SKM-1 treated with dmso at 0.1 percent for 144 hours (cell line): ENCODE results near the gene CEP164.
"Not testable (repeated sequence)": the region's sequence is repeated elsewhere in the genome, so short reads cannot be mapped to it uniquely, and the experiment has no call there.

Experiments
- DNase-seq: peaks from one replicate; lab custom pipeline; 2025; ENCODE audit not compliant: unreplicated experiment; lab: John Stamatoyannopoulos, UW

The CEP164 gene

GRCh38 chr11:117303646-117304315, 23.9 kb upstream of the CEP164 start:
- DNase-seq = no peak

DNA sequence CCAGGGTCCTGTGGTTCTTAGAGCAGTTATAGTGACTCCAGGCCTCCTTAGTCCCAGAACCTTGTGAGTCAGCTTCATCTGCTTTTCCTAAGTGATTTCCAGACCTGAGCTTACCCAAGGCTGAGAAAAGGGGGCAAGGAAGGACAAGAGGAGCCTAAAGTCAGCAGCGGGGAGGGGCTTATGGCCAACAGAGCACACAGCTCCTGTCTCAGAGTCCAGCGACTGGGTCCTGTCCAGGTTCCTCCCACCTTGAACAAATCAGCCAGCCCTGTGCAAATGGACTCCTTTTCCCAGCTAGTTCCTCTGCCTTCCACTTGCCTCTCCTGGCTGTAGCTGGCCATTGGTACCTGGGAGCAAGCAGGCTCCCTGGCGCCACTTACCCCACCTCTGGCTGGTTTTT, 22.5 kb upstream of the CEP164 start:
- no peak for DNase-seq

- DNase-seq = no peak
These were observed 18.3 kb upstream of the CEP164 start for GRCh38 chr11:117309310-117309709.

- peak; percentile 86 for DNase-seq
These were observed 14.6 kb upstream of the CEP164 start for GRCh38 chr11:117313091-117313490.

GRCh38 chr11:117313828-117314768, 13.6 kb upstream of the CEP164 start:
- no peak for DNase-seq

GRCh38 chr11:117314840-117315239, 12.8 kb upstream of the CEP164 start:
- peak; percentile 25 for DNase-seq

DNA sequence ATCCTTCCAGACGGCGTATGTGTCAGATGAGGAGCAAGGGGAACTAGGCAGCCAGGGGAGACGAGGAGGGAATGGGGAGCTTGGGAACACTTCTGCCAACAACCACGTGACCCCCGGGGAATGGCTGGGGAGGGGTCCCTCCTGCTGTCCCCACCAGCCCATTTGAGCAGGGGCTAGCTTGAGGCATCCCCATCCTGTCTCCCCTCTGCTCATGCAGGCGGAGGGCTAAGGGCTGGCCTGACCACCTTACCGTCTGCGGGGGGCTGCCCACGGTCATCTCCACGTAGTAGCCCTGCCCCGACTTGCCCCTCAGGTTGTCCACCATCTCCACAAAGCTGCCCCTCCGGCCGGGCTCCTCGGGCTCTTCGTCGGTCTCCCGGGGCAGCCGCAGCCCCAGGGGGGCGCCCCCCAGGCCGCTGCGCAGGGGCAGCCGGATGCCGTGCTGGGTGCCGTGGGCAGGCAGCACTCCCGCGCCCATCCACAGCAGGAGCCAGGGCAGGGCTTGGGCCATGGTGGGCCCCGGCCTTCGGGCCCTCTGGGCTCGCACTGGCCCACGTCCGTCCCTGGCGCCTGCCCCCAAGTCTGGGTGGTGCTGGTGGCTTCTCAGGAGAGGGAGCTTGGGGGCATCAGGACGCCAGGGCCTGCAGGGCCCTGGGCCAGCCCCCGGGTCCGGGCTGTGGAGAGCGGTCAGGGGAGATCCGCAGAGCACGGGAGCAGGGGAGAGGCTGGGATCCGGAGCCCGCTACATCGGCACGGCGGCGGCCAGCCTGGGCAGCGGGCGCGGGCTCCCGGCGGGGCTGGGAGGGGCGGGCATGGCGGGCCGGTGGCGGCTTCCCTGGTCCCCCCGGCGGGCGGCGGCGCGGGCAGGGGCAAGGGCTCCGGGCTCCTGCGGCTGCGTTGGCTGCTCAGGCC, 12.1 kb upstream of the CEP164 start:
- DNase-seq = no peak

DNA sequence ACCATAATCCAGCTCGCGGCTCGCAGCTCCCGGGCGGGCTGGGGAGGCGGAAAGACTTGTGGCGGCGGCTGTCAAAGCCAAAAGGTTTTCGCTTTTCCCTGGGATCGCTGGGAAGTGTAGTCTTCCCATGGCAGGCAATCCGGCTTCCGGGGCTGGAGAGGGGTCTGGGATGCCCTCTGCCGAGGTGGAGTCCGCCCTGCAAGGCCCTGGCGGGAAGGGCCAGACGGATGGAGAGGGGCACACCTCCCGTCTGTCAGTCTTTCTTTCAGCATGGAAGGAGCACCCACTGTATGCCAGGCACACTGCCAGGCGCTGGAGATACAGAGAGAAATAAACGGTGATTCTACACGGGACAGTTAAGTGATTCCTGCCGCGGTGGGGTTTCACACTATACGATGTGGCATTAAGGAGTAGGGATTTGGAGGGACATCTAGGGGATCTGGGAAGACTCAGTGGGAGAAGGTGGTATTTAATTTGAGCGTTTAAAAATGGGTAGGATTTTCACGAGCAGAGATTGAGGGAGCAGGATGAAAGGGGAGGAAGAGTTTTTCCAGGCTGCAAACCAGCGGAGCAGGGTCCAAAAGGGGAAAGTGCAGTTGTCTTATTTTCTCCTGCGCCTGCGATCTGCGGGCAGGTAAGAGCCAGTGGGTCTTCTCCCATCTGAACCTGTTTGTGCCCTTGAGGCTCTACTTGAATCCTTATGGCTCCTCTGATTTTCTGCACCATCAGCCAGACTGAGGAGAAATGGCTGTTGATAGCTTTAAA, 11.3 kb upstream of the CEP164 start, which contains the start of gene BACE1:
TSS of gene BACE1 (minus strand) at position 60 of the 765 bp plus-strand sequence. CDS start 461 bp downstream, outside the sequence.
- peak; percentile 41 for DNase-seq

- DNase-seq = no peak
These were observed 8.9 kb upstream of the CEP164 start for GRCh38 chr11:117318738-117319137.

GRCh38 chr11:117319214-117319840, 8.3 kb upstream of the CEP164 start:
- no peak for DNase-seq

- not testable (repeated sequence) for DNase-seq
These were observed 443 bp upstream of the CEP164 start for GRCh38 chr11:117327255-117327566.

DNA sequence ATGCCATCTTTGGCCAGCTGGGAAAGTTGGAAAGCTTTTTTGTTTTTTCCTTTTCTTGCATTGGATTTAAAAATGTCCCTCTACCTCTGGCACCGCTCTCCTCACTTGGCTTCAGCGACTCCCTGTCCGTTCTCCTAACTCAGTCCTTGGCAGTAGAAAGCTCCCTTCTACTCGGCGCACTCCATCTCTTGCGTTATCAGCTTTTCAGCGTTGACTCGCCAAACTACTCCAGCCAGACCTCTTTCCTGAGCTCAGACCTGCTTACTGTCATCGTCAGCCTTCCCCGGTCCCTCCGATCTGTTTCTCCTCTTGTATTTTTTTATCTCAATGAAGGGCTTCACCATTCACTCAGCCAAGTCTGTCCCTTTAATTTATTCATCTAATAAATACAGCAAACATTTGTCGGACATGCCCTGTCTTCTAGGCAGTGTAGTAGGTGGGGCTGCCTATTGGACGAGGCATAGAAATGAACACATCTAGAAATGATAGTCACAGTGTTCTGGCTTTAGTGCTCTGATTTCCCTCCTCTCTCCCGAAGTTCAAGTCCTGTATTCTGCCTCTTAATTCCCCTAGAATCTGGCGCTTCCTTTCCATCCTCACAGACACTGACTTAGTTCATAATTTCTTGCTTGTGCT, 839 bp downstream of the CEP164 start:
- DNase-seq = no peak

GRCh38 chr11:117332843-117333242, 5.2 kb downstream of the CEP164 start:
- DNase-seq = no peak

DNA sequence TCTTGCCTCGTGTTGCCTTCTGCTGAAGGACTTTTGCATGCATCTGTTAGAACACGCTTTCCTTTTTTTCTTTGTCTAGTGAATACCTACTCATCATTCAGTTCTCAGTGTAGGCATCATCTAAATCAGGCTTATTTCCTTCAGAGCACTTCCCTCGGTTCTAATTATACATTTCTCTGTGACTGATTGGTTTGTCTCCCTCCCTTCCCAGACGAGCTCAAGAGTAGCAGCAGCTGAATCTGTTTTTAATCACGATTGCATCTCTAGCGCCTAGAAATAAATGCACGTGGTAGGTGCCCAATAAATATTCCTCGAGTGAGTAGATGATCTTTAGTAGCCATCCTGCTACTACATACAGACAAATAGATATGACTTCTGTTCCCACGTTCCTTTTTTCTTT, 6.3 kb downstream of the CEP164 start:
- DNase-seq = no peak

GRCh38 chr11:117334896-117335295, 7.2 kb downstream of the CEP164 start:
- DNase-seq = no peak

DNA sequence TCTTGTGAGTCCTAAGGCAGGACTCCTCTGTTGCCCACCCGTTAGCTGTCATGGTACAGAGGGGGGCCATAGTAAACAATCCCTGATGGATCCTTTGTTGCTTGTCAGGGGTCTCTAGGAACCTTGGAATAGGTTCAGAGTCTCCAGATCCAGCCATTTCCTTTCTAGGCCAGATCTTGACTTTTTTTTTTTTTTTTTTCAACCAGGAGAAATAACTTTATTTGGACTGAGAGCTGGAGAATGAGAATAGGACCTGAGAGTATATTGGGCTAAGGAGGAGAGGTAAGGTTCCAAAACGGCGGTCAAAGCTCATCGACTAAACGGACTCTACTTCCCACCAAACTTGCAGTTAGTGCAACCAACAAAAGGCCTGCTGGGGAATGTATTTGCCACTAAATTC, 7.7 kb downstream of the CEP164 start:
- no peak for DNase-seq

GRCh38 chr11:117337076-117337475, 9.4 kb downstream of the CEP164 start:
- DNase-seq = no peak

GRCh38 chr11:117345039-117345438, 17.4 kb downstream of the CEP164 start:
- DNase-seq = no peak

GRCh38 chr11:117354550-117354949, 26.9 kb downstream of the CEP164 start:
- no peak for DNase-seq
